OCI-LY3 (cell line): ENCODE measurements around the gene SOX9.

Experiments
- CTCF ChIP-seq: fragments of 200-600, 300-600 bp; sonication (generic); IDR thresholded peaks from 2 replicates; pipeline ENCODE4 v1.5.1; 2014; ENCODE audit warnings: antibody characterized with exemption, low read length, low read depth
- EZH2phosphoT487 ChIP-seq: fragments of 200-600 bp; shearing (Covaris generic); IDR thresholded peaks from 2 replicates; pipeline ENCODE4 v1.6.1; 2018; ENCODE audit warnings: antibody characterized with exemption, mixed run types, low read depth

- TF ChIP-seq CTCF: no peak
- no peak for TF ChIP-seq EZH2phosphoT487
Observed at GRCh38 chr17:72142614-72143013, 21.8 kb downstream of the SOX9 start.
